ENCODE results near the gene SYCP2. TPM values are rescaled to one million over a fixed set of nuclear protein-coding genes. Genes with fewer than 3 reads are reported as not detected.

Gene SYCP2
- total and polyA plus RNA-seq, 12 donors, result 0.28 to 2.7 (median 1.1) TPM

DNA sequence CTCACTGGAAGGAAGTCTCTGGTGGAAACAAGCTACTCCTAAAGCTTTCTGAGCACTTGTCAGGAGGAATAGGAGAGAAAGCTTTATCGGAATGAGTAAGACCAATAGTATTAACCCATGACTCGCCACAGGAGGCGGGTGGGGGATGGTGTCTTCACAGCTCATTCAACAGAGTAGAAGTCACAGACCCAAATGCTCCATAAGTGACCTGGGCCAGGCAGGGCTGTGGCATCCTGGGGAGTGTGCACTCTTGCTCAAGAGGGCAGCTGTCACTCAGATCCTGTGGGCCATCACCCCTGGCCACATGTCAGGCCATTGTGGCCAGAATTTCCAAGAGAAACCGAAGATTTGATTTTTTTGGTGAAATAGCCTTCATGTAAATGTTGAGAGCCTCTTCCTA lies 116.0 kb downstream of the SYCP2 start:
- intact Hi-C loops (cut with DNase I), result no loop called here
- 74 to 87% (median 81%) methylated on average over 4 of the region's 4 CpGs for WGBS, 4 donors
- no peak for TF ChIP-seq POLR2A (IDR thresholded peaks at IDR 0.05)
- TF ChIP-seq, protein P1, sequence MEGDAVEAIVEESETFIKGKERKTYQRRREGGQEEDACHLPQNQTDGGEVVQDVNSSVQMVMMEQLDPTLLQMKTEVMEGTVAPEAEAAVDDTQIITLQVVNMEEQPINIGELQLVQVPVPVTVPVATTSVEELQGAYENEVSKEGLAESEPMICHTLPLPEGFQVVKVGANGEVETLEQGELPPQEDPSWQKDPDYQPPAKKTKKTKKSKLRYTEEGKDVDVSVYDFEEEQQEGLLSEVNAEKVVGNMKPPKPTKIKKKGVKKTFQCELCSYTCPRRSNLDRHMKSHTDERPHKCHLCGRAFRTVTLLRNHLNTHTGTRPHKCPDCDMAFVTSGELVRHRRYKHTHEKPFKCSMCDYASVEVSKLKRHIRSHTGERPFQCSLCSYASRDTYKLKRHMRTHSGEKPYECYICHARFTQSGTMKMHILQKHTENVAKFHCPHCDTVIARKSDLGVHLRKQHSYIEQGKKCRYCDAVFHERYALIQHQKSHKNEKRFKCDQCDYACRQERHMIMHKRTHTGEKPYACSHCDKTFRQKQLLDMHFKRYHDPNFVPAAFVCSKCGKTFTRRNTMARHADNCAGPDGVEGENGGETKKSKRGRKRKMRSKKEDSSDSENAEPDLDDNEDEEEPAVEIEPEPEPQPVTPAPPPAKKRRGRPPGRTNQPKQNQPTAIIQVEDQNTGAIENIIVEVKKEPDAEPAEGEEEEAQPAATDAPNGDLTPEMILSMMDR (IDR thresholded peaks at IDR 0.05), result no peak
- H3K4me3 ChIP-seq, result no peak overlapping the region
- no peaks in the 10 kb centered on the region for H3K4me1 ChIP-seq (replicated peaks in 1 of 2)
- no peak overlapping the region for H3K27ac ChIP-seq
- H3K9me3 ChIP-seq (replicated peaks in 1 of 3), result no peaks in the 10 kb centered on the region
- H3K36me3 ChIP-seq (replicated peaks in 1 of 2), result no peaks in the 10 kb centered on the region
- no peak for DNase-seq
- H3K27me3 ChIP-seq, result no peaks in the 10 kb centered on the region

GRCh38 chr20:59816146-59816738 lies 117.2 kb downstream of the SYCP2 start:
- TF ChIP-seq, protein P1 (IDR thresholded peaks at IDR 0.05), result no peak
- no peak for TF ChIP-seq POLR2A (IDR thresholded peaks at IDR 0.05)
- Histone ChIP-seq H3K27me3 (no peaks in the 10 kb centered on the region), H3K9me3 (replicated peaks in 1 of 3) (no peaks in the 10 kb centered on the region), H3K4me3 (no peak overlapping the region), H3K4me1 (replicated peaks in 1 of 2) (no peaks in the 10 kb centered on the region), H3K27ac (no peak overlapping the region), H3K36me3 (replicated peaks in 1 of 2) (no peaks in the 10 kb centered on the region)
- peak in 1 of 7 donors; percentile 11 for DNase-seq
- WGBS, 4 donors, result 81 to 93% (median 84%) methylated on average over 3 to 4 of the region's 4 CpGs
- intact Hi-C loops (cut with DNase I), result no loop called here

DNA sequence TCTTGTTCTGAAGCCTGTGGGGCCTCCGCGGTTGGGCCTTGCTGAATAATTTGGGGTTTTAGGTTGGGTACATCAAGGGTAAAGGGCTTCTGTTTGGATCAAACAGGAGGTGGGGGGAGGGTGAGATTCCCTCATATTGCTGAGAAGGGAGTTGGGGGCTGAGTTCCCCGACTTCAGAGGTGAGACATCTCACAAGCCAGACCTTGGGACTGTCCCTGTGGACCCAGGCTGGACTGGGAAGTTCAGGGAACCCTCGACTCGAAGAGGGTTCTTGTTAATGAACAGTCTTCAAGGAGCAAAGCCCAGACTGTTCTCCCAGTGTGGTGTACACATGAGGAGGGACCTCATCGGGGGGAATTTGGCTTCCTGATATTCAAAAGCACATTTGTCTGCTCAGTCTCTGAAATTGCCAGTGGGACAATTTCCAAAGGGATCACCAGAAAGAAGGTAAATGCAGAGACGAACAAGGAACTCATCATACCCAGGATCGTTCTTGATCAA lies 118.5 kb downstream of the SYCP2 start:
- peak in 1 of 7 donors; percentile 23 for DNase-seq
- no peaks in the 10 kb centered on the region for H3K36me3 ChIP-seq (replicated peaks in 1 of 2)
- intact Hi-C loops (cut with DNase I), result no loop called here
- H3K9me3 ChIP-seq (replicated peaks in 1 of 3), result no peaks in the 10 kb centered on the region
- WGBS, 4 donors, result 69 to 76% (median 74%) methylated on average over 8 of the region's 8 CpGs
- no peak overlapping the region for H3K4me3 ChIP-seq
- H3K27me3 ChIP-seq, result no peaks in the 10 kb centered on the region
- no peaks in the 10 kb centered on the region for H3K4me1 ChIP-seq (replicated peaks in 1 of 2)
- no peak overlapping the region for H3K27ac ChIP-seq
- TF ChIP-seq, protein P1 (IDR thresholded peaks at IDR 0.05), result no peak
- TF ChIP-seq POLR2A (IDR thresholded peaks at IDR 0.05), result no peak

- DNase-seq, result peak in 1 of 7 donors; percentile 30
- intact Hi-C loops (cut with DNase I), result no loop called here
- H3K36me3 ChIP-seq (replicated peaks in 1 of 2), result no peaks in the 10 kb centered on the region
- H3K27me3 ChIP-seq, result no peaks in the 10 kb centered on the region
- no peaks in the 10 kb centered on the region for H3K4me1 ChIP-seq (replicated peaks in 1 of 2)
- H3K27ac ChIP-seq, result no peak overlapping the region
- 72 to 79% (median 78%) methylated on average over 16 to 21 of the region's 21 CpGs for WGBS, 4 donors
- no peak overlapping the region for H3K4me3 ChIP-seq
- no peaks in the 10 kb centered on the region for H3K9me3 ChIP-seq (replicated peaks in 1 of 3)
- TF ChIP-seq, protein P1 (IDR thresholded peaks at IDR 0.05), result no peak
- no peak for TF ChIP-seq POLR2A (IDR thresholded peaks at IDR 0.05)
These were observed 119.2 kb downstream of the SYCP2 start for GRCh38 chr20:59813948-59814839.

All from adrenal gland (tissue), 12 donors.